Vagina (tissue), 2 donors: ENCODE results near the gene TLE4.

ENCODE experiments used
- POLR2AphosphoS5 ChIP-seq, 2 donors: sonication (generic); formaldehyde crosslinking; IDR thresholded peaks; one replicate each; pipeline ENCODE4 v1.9.0; 2017; ENCODE audit warnings: antibody characterized with exemption in 2 of 2, mild to moderate bottlenecking in 2 of 2, low read depth in 1 of 2; ENCODE audit not compliant: insufficient read depth in 1 of 2
- TF ChIP-seq, protein P1 (sequence below), 3 experiments: fragments of 450-650 bp in 2 of 3; fragments of 200-600 bp in 1 of 3; sonication (generic) in 1 of 3; IDR thresholded peaks; one replicate each; pipeline ENCODE4 v1.5.1; 2017 to 2019; ENCODE audit warnings: antibody characterized with exemption in 3 of 3, mild to moderate bottlenecking in 2 of 3, moderate library complexity in 2 of 3

DNA sequence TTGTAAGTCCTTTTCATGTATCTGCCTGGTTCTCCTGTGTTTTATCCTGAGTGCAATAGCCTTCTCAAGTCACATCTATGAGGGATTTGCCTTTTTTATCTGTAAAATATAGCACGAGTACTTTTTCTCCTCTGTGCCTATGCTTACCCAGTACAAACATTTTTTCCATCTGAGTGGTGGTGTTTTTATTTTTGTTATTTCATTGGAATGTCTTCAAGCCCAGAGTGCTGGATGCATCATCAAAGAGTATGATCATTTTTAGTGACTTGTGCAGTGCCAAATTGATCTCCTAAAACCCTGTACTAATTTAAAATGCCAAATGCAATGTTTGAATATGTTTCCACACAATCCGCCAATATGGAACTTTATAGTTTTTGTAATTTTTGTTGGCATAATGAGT, 86.1 kb downstream of the TLE4 start:
- TF ChIP-seq, protein P1, sequence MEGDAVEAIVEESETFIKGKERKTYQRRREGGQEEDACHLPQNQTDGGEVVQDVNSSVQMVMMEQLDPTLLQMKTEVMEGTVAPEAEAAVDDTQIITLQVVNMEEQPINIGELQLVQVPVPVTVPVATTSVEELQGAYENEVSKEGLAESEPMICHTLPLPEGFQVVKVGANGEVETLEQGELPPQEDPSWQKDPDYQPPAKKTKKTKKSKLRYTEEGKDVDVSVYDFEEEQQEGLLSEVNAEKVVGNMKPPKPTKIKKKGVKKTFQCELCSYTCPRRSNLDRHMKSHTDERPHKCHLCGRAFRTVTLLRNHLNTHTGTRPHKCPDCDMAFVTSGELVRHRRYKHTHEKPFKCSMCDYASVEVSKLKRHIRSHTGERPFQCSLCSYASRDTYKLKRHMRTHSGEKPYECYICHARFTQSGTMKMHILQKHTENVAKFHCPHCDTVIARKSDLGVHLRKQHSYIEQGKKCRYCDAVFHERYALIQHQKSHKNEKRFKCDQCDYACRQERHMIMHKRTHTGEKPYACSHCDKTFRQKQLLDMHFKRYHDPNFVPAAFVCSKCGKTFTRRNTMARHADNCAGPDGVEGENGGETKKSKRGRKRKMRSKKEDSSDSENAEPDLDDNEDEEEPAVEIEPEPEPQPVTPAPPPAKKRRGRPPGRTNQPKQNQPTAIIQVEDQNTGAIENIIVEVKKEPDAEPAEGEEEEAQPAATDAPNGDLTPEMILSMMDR (IDR thresholded peaks at IDR 0.05) = no peak
- TF ChIP-seq POLR2AphosphoS5 (IDR thresholded peaks at IDR 0.05; ENCODE audit: insufficient read depth in 1 of 2, low read depth in 1 of 2) = no peak
